Uterus (tissue), 2 donors: Measurements from ENCODE around the gene ILDR2.

ENCODE experiments used
- CTCF ChIP-seq, 4 experiments: fragments of 200-600 bp in 2 of 4; fragments of 450-650 bp in 2 of 4; sonication (generic) in 2 of 4; IDR thresholded peaks; one replicate each; pipeline ENCODE4 v1.5.1; 2016 to 2019; ENCODE audit warnings: antibody characterized with exemption in 4 of 4, mild to moderate bottlenecking in 2 of 4, moderate library complexity in 1 of 4
- POLR2A ChIP-seq, 2 donors: fragments of 450-650 bp; IDR thresholded peaks; one replicate each; pipeline ENCODE4 v1.6.1; 2016; ENCODE audit warnings: antibody characterized with exemption in 2 of 2, mild to moderate bottlenecking in 1 of 2, moderate library complexity in 1 of 2

DNA sequence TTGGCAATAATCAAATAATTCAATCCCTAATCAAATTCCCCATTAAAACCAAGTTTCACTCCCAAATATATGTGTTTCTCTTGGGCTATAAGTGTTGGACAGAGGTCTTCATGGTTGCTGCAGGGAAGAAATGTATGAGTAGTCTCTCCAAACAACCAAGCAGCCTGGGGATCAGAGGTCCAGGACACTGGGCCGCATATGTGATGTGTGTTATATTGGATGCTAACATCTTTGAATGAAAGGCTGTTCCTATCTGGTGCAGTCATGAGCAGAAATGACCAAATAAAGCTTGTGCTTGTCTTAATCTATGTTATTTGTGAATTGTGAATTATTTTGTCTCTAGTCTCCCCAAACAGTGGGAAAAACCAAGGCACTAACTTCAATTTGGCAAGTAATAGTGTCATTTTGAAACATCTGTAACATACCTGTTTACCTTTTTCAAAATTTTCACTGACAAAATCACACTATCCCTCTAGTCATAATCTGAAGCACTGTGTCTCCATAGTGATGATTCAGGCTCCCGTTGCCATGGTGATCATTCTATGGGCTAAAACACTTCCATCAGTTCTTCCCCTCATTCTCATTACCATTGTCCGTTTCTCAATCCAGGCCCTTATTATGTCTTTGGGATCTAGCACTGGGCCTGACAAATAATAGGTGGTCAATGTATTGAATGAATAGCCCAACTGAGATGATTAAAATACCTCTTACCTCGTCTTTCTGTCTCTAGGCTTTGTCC is 86.8 kb downstream of the ILDR2 start:
- TF ChIP-seq CTCF (IDR thresholded peaks at IDR 0.05) (no peak), POLR2A (IDR thresholded peaks at IDR 0.05) (no peak)
